Calu3 (cell line): ENCODE data around the gene CROCC2. TPM values are rescaled to one million over a fixed set of nuclear protein-coding genes. Genes with fewer than 3 reads are reported as not detected.

Experiments
- BruUV-seq: library from RNA; stranded (reverse); fragments of 400-500 nt; replicated peaks from 2 replicates; lab custom pipeline; 2021; lab: Mats Ljungman, UMichigan
- CTCF ChIA-PET: fragments of 300-600 bp; sonication (Branson Sonifier 250); formaldehyde crosslinking; loops from one replicate; lab custom pipeline; 2022; ENCODE audit warnings: antibody characterized with exemption; lab: Charles Lee
- DNase-seq: peaks from one replicate; pipeline ENCODE4 v3.0.0; 2022
- H3K27ac Mint-ChIP-seq: one replicate; pipeline ENCODE4 v1.8.0; 2022; ENCODE audit warnings: mixed read lengths; ENCODE audit not compliant: unreplicated experiment
- H3K27me3 Mint-ChIP-seq: one replicate; pipeline ENCODE4 v1.8.0; 2022; ENCODE audit warnings: mixed read lengths; ENCODE audit not compliant: unreplicated experiment
- H3K36me3 Mint-ChIP-seq: one replicate; pipeline ENCODE4 v1.8.0; 2022; ENCODE audit warnings: mild to moderate bottlenecking, moderate library complexity, mixed read lengths; ENCODE audit not compliant: insufficient read depth, unreplicated experiment
- H3K4me1 Mint-ChIP-seq: one replicate; pipeline ENCODE4 v1.8.0; 2022; ENCODE audit warnings: mild to moderate bottlenecking, low read depth, mixed read lengths; ENCODE audit not compliant: unreplicated experiment
- H3K4me3 Mint-ChIP-seq: one replicate; pipeline ENCODE4 v1.8.0; 2022; ENCODE audit warnings: mild to moderate bottlenecking, low read depth, moderate library complexity, mixed read lengths; ENCODE audit not compliant: unreplicated experiment
- H3K9me3 Mint-ChIP-seq: one replicate; pipeline ENCODE4 v1.8.0; 2022; ENCODE audit warnings: low read depth, mixed read lengths; ENCODE audit not compliant: unreplicated experiment
- intact Hi-C: fragments of 100-400 bp; cut with micrococcal nuclease; formaldehyde crosslinking; loops from one replicate; pipeline ENCODE4 v1.10.0; 2022; ENCODE audit not compliant: unreplicated experiment
- total RNA-seq: library from RNA; stranded (reverse); gene quantifications from 2 replicates; pipeline ENCODE4 v1.2.3, GENCODE V29; 2022
- TF ChIP-seq, protein P1 (sequence below): fragments of 200-600 bp; IDR thresholded peaks from one replicate; pipeline ENCODE4 v1.8.0; 2022; ENCODE audit warnings: antibody characterized with exemption; ENCODE audit not compliant: unreplicated experiment

The CROCC2 gene
- total RNA-seq, 1 experiment from 2014 or later: not detected

DNA sequence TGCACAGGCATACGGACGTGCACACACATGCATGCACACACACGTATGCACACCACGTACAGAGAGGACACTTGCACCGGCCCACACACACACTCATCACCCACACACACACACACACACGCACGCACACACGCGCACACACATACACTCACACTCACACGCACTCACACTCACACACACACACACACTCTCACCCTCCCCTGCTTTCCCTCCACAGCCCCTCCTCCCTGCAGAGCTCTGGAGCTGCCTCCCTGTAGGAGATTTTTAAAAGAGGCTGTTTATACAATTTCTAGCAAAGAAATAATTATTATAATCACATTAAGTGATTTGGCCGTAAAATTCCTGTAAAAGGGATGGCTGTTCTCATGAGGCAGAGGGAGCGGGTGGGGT, 55.8 kb downstream of the CROCC2 start:
- Mint-ChIP-seq H3K27me3 (peaks cover 24% of the 10 kb centered on the region), H3K9me3 (no peaks in the 10 kb centered on the region), H3K27ac (no peak overlapping the region), H3K4me3 (no peak overlapping the region), H3K4me1 (peaks cover 8% of the 10 kb centered on the region), H3K36me3 (no peaks in the 10 kb centered on the region)
- intact Hi-C loops: no loop called here
- DNase-seq: no peak
- CTCF ChIA-PET: no interaction called here
- BruUV-seq: no TSS peak
- TF ChIP-seq, protein P1, sequence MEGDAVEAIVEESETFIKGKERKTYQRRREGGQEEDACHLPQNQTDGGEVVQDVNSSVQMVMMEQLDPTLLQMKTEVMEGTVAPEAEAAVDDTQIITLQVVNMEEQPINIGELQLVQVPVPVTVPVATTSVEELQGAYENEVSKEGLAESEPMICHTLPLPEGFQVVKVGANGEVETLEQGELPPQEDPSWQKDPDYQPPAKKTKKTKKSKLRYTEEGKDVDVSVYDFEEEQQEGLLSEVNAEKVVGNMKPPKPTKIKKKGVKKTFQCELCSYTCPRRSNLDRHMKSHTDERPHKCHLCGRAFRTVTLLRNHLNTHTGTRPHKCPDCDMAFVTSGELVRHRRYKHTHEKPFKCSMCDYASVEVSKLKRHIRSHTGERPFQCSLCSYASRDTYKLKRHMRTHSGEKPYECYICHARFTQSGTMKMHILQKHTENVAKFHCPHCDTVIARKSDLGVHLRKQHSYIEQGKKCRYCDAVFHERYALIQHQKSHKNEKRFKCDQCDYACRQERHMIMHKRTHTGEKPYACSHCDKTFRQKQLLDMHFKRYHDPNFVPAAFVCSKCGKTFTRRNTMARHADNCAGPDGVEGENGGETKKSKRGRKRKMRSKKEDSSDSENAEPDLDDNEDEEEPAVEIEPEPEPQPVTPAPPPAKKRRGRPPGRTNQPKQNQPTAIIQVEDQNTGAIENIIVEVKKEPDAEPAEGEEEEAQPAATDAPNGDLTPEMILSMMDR: no peak

DNA sequence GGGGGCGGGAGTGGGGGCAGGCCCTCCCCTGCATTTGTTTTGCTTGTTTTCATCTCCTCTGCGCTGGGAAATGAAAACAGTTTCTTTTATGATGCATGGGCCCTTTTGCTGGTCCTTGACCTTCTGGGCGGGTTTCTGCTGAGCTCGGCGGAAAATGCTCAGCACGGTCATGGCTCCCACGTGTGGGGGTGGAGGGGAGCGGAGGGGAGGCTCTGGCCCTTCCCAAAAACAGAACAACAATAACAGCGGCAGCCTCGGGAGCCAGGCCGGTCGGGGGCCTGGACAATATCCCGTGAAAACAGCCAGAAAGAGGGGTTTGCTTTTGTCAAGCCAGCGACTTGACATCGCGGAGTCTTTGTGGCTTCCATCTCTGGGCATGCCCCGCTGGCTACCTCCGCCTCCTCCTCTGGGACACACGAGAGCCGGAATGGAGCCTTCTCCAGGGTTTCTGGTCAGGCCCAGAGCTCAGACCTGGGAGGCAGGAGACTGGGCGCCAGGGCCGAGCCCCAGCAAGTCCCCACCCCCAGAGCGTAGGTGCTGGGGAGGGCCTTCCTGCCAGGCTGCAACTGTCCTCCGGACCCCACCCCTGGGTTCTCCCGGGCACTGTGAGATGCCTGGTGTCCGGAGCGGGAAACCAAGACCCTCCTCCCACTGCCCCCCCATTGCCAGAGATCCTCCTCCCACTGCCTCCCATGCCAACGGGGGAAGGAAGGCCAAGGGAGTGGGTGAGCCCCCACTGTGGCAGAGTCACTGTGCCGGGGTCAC, 56.3 kb downstream of the CROCC2 start:
- BruUV-seq: no TSS peak
- no peaks in the 10 kb centered on the region for H3K9me3 Mint-ChIP-seq
- H3K27ac Mint-ChIP-seq: no peak overlapping the region
- H3K4me3 Mint-ChIP-seq: no peak overlapping the region
- peaks cover 18% of the 10 kb centered on the region for H3K27me3 Mint-ChIP-seq
- H3K36me3 Mint-ChIP-seq: no peaks in the 10 kb centered on the region
- intact Hi-C loops: no loop called here
- H3K4me1 Mint-ChIP-seq: peaks cover 8% of the 10 kb centered on the region
- CTCF ChIA-PET: no interaction called here
- TF ChIP-seq, protein P1: no peak
- no peak for DNase-seq

DNA sequence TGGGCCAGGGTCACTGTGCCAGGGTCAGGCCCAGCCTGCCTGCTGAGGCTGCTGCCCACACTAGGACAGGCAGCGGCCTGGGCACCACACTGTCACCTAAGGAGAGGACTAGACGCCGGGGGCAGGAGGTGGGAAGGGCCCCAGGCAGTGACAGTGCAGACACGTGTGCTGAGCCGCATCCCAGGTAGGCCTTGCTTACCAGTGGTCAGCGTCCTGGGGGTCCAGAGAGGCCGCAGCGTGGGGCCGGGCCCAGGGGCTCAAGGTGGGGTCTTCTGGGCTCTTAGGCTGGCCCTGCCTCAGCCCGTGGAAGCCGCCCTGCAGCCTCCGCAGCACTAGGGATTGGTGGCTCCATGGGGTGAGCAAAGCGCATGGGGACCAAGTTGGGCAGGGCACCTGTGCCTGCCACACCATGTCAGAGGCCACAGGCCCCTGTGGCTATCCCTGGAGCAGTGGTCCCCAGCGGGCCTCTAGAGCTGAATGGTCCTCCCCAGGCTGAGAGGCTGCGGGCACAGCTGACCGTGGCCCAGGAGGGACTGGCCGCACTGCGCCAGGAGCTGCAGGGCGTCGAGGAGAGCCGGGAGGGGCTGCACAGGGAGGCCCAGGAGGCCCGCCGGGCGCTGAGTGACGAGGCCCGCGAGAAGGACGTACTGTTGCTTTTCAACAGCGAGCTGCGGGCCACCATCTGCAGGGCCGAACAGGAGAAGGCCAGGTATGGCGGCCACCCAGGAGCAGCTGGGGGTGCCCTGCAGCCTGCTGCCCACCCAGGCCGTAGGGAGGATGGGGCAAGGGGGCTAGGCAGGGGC, 57.1 kb downstream of the CROCC2 start:
- no peak overlapping the region for H3K27ac Mint-ChIP-seq
- H3K4me3 Mint-ChIP-seq: no peak overlapping the region
- intact Hi-C loops: no loop called here
- no peaks in the 10 kb centered on the region for H3K9me3 Mint-ChIP-seq
- DNase-seq: no peak
- no TSS peak for BruUV-seq
- TF ChIP-seq, protein P1: no peak
- CTCF ChIA-PET: no interaction called here
- H3K4me1 Mint-ChIP-seq: peaks cover 8% of the 10 kb centered on the region
- peaks cover 14% of the 10 kb centered on the region for H3K27me3 Mint-ChIP-seq
- no peaks in the 10 kb centered on the region for H3K36me3 Mint-ChIP-seq

DNA sequence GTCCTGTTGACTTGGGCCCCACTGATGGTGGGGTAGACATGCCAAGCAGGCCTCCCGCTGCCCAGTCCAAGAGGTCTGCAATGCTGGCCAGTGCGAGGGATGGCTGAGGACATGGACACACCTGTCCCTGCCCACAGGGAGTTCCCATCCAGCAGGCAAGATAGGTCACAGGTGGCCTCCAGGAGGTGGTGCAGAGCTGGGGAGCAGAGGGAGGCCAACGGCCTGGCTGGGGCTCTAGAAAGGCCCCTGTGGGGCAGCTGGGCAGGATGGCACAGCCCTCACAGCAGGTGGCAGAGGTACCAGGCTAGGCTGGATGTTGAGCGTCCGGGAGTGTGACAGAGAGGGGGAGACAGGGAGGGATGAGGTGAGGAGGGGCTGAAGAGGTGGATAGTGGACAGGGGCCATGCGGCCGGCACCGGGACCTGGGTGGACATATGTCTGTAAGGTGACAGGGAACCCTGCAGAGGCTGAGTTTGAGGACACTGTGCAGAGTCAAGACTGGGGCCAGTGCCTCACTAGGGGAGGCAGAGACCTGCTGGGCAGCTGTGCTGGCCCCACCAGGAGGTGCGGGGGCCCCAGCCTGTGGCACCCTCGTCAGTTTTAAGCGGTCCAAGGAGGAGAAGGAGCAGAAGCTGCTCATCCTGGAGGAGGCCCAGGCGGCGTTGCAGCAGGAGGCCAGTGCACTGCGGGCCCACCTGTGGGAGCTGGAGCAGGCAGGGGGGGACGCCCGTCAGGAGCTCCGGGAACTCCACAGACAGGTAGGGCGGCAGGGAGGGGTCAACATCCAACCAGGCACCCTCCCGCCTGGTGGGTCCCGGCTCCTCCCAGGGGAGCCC, 58.0 kb downstream of the CROCC2 start:
- Mint-ChIP-seq H3K4me3 (no peak overlapping the region), H3K36me3 (no peaks in the 10 kb centered on the region), H3K9me3 (no peaks in the 10 kb centered on the region), H3K27ac (no peak overlapping the region), H3K4me1 (peaks cover 8% of the 10 kb centered on the region), H3K27me3 (peaks cover 14% of the 10 kb centered on the region)
- intact Hi-C loops: no loop called here
- TF ChIP-seq, protein P1: no peak
- BruUV-seq: no TSS peak
- DNase-seq: no peak
- CTCF ChIA-PET: no interaction called here
